ENCODE data around the gene MCF2L. TPM values are rescaled to one million over a fixed set of nuclear protein-coding genes. Genes with fewer than 3 reads are reported as not detected.

Gene MCF2L
- total RNA-seq, 2 donors from 2014 or later = 48.0 to 49.9 TPM

- no peaks in the 10 kb centered on the region for H3K4me1 Mint-ChIP-seq
- no peaks in the 10 kb centered on the region for H3K9me3 ChIP-seq (ENCODE audit: control insufficient read depth, low read length)
- no peaks in the 10 kb centered on the region for H3K27me3 Mint-ChIP-seq (ENCODE audit: insufficient read depth)
- no peak overlapping the region for H3K4me3 Mint-ChIP-seq
- H3K27ac ChIP-seq (ENCODE audit: low read depth, low read length) = no peak overlapping the region
- H3K4me1 ChIP-seq (ENCODE audit: control insufficient read depth, insufficient read depth, low read length) = no peaks in the 10 kb centered on the region
- TF ChIP-seq, protein P1, sequence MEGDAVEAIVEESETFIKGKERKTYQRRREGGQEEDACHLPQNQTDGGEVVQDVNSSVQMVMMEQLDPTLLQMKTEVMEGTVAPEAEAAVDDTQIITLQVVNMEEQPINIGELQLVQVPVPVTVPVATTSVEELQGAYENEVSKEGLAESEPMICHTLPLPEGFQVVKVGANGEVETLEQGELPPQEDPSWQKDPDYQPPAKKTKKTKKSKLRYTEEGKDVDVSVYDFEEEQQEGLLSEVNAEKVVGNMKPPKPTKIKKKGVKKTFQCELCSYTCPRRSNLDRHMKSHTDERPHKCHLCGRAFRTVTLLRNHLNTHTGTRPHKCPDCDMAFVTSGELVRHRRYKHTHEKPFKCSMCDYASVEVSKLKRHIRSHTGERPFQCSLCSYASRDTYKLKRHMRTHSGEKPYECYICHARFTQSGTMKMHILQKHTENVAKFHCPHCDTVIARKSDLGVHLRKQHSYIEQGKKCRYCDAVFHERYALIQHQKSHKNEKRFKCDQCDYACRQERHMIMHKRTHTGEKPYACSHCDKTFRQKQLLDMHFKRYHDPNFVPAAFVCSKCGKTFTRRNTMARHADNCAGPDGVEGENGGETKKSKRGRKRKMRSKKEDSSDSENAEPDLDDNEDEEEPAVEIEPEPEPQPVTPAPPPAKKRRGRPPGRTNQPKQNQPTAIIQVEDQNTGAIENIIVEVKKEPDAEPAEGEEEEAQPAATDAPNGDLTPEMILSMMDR (conservative IDR thresholded peaks at IDR 0.05) = no peak
- no peaks in the 10 kb centered on the region for H3K27me3 ChIP-seq (ENCODE audit: control insufficient read depth, insufficient read depth, low read length, poor library complexity, severe bottlenecking)
- 86 to 98% methylated on average over 7 to 11 of the region's 11 CpGs for WGBS, 2 experiments (ENCODE audit: insufficient coverage in 1 of 2, insufficient read length in 1 of 2)
- H3K36me3 Mint-ChIP-seq (ENCODE audit: low read depth) = peaks cover 4% of the 10 kb centered on the region
- H3K9me3 Mint-ChIP-seq = peaks cover 7% of the 10 kb centered on the region
- H3K4me3 ChIP-seq (ENCODE audit: low read length) = no peak overlapping the region
- H3K9ac ChIP-seq (ENCODE audit: extremely low read depth, low read length, poor library complexity, severe bottlenecking) = no peak overlapping the region
- H3K36me3 ChIP-seq (ENCODE audit: control insufficient read depth, insufficient read depth, low read length) = no peaks in the 10 kb centered on the region
- no peak for DNase-seq
- no peak overlapping the region for H3K27ac Mint-ChIP-seq
Observed at GRCh38 chr13:112984501-112984900, 15.5 kb downstream of the MCF2L start.

DNA sequence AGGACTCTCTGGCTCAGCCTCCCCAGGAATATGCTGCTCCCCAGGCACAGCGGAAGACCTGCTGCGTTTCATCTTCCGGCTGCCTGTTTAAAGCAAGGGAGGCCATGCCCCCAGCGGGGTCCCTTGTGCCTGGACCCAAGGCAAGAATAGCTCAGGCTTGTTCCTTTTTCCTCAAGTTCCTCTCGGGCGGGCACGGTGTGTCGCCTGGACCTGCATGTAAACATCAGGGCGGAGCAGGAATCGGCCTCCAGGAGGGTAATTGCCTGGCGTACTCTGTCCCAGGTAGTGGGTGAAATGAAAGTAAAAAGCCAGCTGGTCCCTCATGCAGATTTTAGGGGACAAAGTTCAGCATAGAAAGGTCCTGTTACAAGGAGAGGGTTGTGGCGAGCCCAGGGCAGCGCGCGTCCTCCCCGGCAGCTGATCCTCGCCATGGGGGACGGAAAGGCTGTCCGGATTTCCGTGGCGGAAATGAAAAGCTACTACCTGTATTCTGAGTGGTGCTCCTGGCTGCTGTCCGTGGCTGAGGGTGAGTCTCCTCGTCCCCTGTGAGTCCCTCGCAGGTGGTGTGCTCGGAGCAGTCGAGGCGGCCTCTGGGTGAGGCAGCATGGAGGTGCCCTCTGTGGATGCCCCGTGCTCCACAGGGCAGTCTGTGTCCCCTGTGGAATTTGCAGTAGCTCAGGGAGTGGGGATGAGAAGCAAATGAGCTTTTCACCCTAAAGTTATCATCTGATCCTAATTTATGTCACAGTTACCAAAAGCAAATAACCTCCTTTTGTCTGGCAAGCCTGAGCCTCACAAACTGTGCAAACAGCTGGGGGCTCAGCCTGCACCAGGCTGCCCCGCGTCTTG, 16.2 kb downstream of the MCF2L start:
- H3K9ac ChIP-seq (ENCODE audit: extremely low read depth, low read length, poor library complexity, severe bottlenecking) = no peak overlapping the region
- Mint-ChIP-seq H3K27ac (no peak overlapping the region), H3K36me3 (ENCODE audit: low read depth) (peaks cover 10% of the 10 kb centered on the region), H3K4me1 (no peaks in the 10 kb centered on the region), H3K27me3 (ENCODE audit: insufficient read depth) (no peaks in the 10 kb centered on the region), H3K4me3 (no peak overlapping the region), H3K9me3 (peaks cover 14% of the 10 kb centered on the region)
- H3K36me3 ChIP-seq (ENCODE audit: control insufficient read depth, insufficient read depth, low read length) = no peaks in the 10 kb centered on the region
- DNase-seq = no peak
- H3K4me3 ChIP-seq (ENCODE audit: low read length) = no peak overlapping the region
- H3K4me1 ChIP-seq (ENCODE audit: control insufficient read depth, insufficient read depth, low read length) = no peaks in the 10 kb centered on the region
- no peaks in the 10 kb centered on the region for H3K9me3 ChIP-seq (ENCODE audit: control insufficient read depth, low read length)
- TF ChIP-seq, protein P1 (conservative IDR thresholded peaks at IDR 0.05) = no peak
- no peak overlapping the region for H3K27ac ChIP-seq (ENCODE audit: low read depth, low read length)
- WGBS, 2 experiments (ENCODE audit: insufficient coverage in 1 of 2, insufficient read length in 1 of 2) = 88 to 90% methylated on average over 23 to 30 of the region's 30 CpGs
- H3K27me3 ChIP-seq (ENCODE audit: control insufficient read depth, insufficient read depth, low read length, poor library complexity, severe bottlenecking) = no peaks in the 10 kb centered on the region

GRCh38 chr13:112985803-112986408, 16.9 kb downstream of the MCF2L start:
- no peaks in the 10 kb centered on the region for H3K36me3 ChIP-seq (ENCODE audit: control insufficient read depth, insufficient read depth, low read length)
- no peaks in the 10 kb centered on the region for H3K9me3 ChIP-seq (ENCODE audit: control insufficient read depth, low read length)
- no peak overlapping the region for H3K9ac ChIP-seq (ENCODE audit: extremely low read depth, low read length, poor library complexity, severe bottlenecking)
- H3K4me3 ChIP-seq (ENCODE audit: low read length) = no peak overlapping the region
- H3K4me3 Mint-ChIP-seq = no peak overlapping the region
- peaks cover 6% of the 10 kb centered on the region for H3K4me1 Mint-ChIP-seq
- H3K27me3 Mint-ChIP-seq (ENCODE audit: insufficient read depth) = no peaks in the 10 kb centered on the region
- no peak for DNase-seq
- H3K27ac ChIP-seq (ENCODE audit: low read depth, low read length) = no peak overlapping the region
- H3K27me3 ChIP-seq (ENCODE audit: control insufficient read depth, insufficient read depth, low read length, poor library complexity, severe bottlenecking) = no peaks in the 10 kb centered on the region
- no peaks in the 10 kb centered on the region for H3K4me1 ChIP-seq (ENCODE audit: control insufficient read depth, insufficient read depth, low read length)
- H3K36me3 Mint-ChIP-seq (ENCODE audit: low read depth) = peaks cover 14% of the 10 kb centered on the region
- peaks cover 15% of the 10 kb centered on the region for H3K9me3 Mint-ChIP-seq
- 91 to 96% methylated on average over 20 to 30 of the region's 30 CpGs for WGBS, 2 experiments (ENCODE audit: insufficient coverage in 1 of 2, insufficient read length in 1 of 2)
- TF ChIP-seq, protein P1 (conservative IDR thresholded peaks at IDR 0.05) = no peak
- no peak overlapping the region for H3K27ac Mint-ChIP-seq
